ENCODE data around the gene GRHL1. TPM values are rescaled to one million over a fixed set of nuclear protein-coding genes. Genes with fewer than 3 reads are reported as not detected.
"Not testable (repeated sequence)": the region's sequence is repeated elsewhere in the genome, so short reads cannot be mapped to it uniquely, and the experiment has no call there.

Gene GRHL1
- total RNA-seq, 1 donor from 2014 or later: 61.6 TPM

DNA sequence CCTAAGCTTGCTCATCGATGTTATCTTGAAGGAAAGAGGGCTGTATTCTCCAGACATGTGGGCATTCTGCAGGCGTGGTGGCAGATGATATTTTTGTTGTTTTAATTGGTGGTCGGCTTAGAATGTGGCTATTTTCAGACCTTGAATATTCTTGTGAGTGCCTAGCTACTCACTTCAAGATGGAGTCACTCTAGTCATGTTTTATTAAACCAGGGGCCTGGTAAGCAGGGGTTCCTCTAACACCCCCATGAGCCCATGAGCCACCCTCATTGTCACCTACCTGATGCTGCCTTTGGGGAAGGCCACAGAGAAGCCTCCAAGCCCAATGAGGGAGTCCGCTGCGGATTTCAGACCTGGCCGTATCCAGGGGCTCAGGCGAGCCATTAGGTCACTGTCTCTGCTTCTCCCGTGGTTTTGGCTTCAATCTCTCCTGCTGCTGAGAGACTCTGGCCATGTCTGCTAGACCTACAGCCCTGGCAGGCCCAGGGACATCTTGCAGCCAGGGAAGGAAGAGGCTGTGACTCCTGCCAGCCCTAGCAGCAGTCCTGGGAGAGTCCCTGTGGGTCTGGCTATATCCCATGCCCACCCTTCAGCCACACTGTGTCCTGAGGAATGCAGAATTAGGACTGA, 75.6 kb downstream of the GRHL1 start:
- no peak for DNase-seq (ENCODE audit: low spot score)

DNA sequence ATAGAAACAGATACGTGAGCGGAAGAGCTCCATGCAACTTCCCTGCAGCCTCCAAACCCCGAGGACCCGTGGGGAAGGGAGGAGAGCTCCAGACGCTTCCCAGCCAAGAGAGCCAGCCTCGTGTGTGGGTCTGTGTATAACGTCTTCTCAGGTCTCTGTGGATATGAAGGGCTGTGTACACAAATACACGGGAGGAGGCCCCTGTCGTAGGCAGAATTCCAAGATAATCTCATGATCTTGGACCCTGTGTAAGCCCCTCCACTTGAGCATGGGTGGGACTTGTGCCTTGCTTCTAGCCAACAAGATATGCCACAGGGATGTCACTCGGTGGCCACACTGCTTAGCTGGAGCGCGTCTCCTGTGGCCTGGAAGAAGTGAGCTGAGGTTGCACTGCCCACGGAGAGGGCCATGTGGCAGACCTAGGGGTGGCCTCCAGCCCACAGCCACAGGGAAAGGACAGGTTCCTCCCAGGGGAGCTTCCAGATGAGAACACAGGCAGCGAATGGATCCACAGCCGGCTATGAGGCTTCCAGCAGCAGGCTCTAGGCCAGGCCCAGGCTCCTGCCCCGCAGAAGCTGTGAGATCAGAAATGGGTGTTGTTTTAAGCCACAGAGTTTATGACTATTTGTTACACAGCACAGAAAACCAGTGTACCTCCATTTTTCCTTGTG, 76.3 kb downstream of the GRHL1 start:
- peak; percentile 37 for DNase-seq (ENCODE audit: low spot score)

DNA sequence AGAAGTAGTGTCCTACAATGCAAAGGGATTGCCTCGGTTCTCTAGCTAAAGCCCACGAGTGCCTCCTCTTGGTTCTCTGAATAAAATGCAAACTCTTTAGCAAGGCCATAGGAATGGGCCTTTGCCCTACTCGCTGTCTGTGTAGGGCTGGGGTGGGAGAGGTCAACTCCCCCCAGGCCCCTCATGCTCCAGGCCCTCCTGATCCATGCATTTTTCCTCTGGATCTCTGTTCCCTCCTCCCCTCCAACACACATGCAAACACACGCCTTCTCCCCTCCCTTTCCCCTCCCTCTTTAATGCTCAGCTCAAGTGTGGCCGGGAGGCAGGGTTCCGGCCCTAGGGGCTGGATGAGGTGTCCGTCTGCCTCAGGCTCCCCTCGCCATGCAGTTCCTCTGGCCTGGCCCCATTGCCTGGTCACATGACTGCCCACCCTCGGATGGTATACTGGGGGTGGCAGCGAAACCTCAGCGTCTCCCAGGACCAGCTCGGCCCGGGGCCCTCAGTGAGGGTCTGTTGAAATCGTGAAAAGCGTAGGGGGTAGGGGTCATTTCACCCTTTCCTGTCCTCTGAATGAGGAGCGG, 77.0 kb downstream of the GRHL1 start:
- peak; percentile 40 for DNase-seq (ENCODE audit: low spot score)

- DNase-seq (ENCODE audit: low spot score): peak; percentile 54
Measured at GRCh38 chr2:10028988-10029874, 77.7 kb downstream of the GRHL1 start.

- no peak for DNase-seq (ENCODE audit: low spot score)
Measured at GRCh38 chr2:10029875-10030223, 78.4 kb downstream of the GRHL1 start.

GRCh38 chr2:10030311-10030736, 78.8 kb downstream of the GRHL1 start:
- DNase-seq (ENCODE audit: low spot score): no peak

DNA sequence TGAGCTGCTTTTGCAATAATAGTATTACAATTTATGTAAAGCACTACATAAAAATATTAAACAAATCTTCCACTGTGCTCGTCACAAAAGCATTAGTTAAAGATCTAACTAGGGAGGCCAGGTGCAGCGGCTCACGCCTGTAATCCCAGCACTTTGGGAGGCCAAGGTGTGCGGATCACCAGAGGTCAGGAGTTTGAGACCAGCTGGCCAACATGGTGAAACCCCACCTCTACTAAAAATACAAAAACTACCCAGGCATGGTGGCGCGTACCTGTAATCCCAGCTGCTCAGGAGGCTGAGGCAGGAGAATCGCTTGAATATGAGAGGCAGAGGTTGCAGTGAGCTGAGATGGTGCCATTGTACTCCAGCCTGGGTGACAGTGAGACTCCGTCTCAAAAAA, 79.3 kb downstream of the GRHL1 start:
- DNase-seq (ENCODE audit: low spot score): not testable (repeated sequence)

DNA sequence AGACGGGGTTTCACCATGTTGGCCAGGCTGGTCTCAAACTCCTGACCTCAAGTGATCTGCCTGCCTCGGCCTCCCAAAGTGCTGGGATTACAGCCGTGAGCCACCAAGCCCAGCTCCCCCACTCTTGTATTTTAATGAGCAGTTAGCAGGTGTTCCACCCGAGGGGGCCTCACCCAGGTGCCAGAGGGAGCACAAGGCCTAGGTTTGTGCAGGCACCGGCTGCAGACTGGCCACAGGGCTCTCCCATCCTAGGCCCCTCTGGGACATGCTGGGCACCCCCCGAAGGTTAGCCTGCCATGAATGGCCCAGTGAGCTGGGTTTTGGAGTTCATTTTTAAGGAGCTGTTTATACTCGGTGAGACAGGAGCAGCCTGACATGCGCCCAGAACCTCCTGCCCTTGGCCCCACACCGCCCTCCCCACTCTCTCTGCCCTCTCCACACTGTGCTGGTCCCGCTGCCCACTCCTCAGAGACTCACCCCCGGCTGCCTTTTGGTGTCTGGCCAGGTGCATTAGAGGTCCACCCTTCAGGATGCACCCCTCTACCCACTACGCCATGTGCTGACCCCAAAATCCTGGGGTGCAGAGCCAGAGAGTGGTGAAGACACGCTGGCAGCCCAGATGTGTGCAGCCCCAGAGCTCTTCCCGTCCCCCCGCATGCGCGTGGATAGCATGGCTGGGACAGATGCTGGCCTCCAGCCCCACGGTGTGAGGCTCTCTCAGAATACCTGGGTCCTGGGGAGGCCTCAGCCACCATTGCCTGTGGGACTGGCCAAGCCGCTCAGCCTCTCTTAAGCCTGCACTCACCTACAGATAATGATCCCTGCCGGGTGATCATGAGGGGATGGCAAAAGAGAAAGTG, 80.6 kb downstream of the GRHL1 start:
- no peak for DNase-seq (ENCODE audit: low spot score)

- DNase-seq (ENCODE audit: low spot score): no peak
Measured at GRCh38 chr2:10032746-10033105, 81.2 kb downstream of the GRHL1 start.

DNA sequence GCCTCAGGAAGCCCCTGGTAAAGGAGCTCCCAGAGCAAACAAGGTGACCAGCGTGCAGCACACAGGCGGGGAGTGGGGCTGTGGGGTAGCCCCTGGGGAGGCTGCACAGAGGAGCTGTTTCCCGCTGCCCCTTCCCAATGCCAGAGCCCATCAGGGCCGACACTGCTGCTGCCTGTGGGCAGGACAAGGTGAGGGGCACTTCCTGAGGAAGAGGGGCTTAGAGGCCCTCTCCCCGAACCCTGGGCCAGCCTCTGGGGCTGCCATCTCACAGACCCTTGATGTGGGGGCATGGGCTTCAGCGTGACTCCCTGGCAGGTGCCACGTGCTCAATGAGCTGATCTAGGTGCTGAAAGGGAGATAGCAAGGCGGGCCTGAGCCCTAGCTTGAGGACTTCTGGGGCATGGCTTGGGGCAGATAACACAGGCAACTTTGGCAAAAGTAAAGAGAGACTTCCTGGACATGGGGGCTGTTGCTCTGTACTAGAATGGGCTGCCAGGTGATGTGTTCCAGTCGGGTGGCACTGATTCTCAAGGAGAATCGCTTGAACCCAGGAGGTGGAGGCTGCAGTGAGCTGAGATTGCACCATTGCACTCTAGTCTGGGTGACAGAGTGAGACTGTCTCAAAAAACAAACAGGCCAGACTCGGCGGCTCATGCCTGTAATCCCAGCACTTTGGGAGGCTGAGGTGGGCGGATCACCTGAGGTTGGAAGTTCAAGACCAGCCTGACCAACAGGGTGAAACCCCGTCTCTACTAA, 81.9 kb downstream of the GRHL1 start:
- no peak for DNase-seq (ENCODE audit: low spot score)

- DNase-seq (ENCODE audit: low spot score): no peak
Measured at GRCh38 chr2:10034333-10035052, 83.0 kb downstream of the GRHL1 start.

DNA sequence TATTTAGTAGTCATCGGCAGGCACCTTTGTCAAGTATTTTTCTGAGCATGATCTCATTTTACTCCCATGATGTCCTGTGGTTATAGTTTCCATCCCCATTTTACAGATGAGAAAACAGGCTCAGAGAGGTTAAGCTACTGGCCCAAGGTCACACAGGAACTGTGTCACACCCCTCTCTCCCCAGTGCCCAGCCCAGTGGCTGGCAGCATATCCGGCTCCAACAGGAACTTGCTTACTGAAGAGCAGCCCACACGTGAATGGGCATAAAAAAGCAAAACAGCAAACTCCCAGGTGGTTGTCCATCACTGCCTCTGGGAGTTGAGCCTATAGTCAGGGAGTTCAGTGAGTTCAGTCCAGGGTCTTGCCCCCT, 83.5 kb downstream of the GRHL1 start:
- no peak for DNase-seq (ENCODE audit: low spot score)

GRCh38 chr2:10035633-10036032, 84.1 kb downstream of the GRHL1 start:
- no peak for DNase-seq (ENCODE audit: low spot score)

- no peak for DNase-seq (ENCODE audit: low spot score)
Measured at GRCh38 chr2:10036095-10036884, 84.8 kb downstream of the GRHL1 start.

GRCh38 chr2:10038123-10038522, 86.6 kb downstream of the GRHL1 start:
- no peak for DNase-seq (ENCODE audit: low spot score)

DNA sequence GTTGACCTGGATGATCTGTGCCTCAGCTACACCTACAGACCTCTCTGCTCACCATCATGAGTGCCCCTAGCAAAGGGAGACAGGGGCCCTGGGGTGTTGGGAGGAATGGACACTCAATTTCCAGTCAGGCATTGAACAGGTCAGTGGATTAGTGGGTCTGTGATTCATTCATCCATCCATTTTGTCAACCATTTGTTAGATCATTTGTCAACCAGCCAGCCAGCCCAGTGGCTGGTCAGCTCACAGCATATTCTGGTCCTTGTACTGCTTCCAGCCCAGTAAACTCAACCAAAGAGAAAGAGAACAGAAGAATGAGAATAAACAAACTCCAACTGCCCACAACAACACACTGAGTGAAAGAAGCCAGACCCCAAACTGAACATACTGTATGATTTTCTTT, 87.2 kb downstream of the GRHL1 start:
- no peak for DNase-seq (ENCODE audit: low spot score)

- no peak for DNase-seq (ENCODE audit: low spot score)
Measured at GRCh38 chr2:10039658-10040410, 88.3 kb downstream of the GRHL1 start.

DNA sequence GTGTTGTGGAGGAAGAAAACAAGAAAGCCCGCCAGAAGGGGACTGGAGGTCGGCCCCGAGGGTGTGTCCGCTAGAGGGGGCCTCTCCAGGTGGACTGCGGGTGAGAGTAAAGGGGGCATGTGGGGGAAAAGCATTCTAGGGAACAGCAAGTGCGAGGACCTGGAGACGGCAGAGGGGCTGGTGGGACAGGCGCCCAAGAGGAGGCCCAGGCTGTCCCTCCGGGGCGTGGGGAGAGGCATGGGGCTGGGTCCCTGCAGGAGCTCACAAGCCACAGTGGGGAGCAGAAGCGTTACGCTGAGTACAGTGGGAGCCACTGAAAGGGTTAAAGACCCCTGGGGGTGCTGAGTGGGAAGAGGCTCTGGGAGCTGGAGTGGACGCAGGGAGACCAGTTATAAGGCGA, 90.2 kb downstream of the GRHL1 start:
- DNase-seq (ENCODE audit: low spot score): peak; percentile 41

Measured in ureter (tissue), 1 donor.